ENCODE data around the gene MUC5B.

Gene MUC5B

DNA sequence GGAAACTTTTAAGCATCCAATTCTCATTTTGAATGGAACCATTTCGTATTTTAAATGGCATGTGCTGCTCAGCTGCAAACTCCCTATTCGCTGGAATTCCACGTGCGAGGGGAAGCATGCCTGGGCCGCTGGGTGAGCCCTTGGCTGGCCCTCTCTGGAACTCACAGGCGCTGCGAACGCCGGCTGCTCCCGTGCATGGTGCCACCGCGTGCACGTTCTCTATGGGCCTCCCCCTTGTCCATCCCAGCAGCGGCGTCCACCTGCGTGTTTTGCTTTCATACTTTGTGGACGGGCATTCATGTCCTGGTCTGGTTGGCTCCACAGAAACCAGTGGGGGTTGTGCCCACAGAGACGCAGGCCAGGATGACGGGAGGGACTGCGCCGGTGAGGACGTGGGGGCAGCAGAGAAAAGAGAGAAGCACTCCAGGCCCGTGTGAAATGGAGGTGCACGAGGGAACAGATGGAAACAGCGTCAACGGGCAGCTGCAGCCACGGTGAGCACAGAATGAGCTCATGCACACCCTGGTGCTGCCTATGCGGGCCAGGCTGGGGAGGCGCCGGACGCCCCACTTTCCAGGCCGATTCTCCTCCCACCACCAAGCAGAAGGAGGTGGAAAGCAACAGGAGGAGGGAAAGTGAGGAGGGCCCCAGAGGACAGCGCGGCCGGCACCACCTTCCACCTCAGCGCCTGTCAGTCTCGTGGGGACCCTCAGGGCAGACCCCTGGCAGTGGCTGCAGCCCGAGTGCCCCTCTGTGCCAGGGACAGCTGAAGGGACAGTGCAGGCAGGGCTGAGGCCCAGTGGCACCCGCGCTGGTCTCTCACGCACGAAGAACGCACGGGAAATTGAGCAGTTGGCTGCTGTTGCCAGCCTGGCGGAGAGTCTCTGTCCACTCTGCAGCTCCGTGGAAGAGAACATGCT lies 57.5 kb downstream of the MUC5B start:
- Histone ChIP-seq H3K27ac (ENCODE audit: low read length) (no peak overlapping the region), H3K4me1 (ENCODE audit: control insufficient read depth in 1 of 2, insufficient read depth in 2 of 2, low read length in 2 of 2) (peaks cover 0 to 11% of the 10 kb centered on the region in 2 donors), H3K9me3 (ENCODE audit: control insufficient read depth in 1 of 2, low read length in 2 of 2) (no peaks in the 10 kb centered on the region), H3K27me3 (ENCODE audit: low read depth, low read length) (no peaks in the 10 kb centered on the region), H3K4me3 (ENCODE audit: low read depth in 1 of 2, low read length in 2 of 2) (no peak overlapping the region), H3K36me3 (ENCODE audit: control insufficient read depth in 1 of 2, insufficient read depth in 2 of 2, low read length in 2 of 2) (peaks cover 23 to 86% of the 10 kb centered on the region in 2 donors)

DNA sequence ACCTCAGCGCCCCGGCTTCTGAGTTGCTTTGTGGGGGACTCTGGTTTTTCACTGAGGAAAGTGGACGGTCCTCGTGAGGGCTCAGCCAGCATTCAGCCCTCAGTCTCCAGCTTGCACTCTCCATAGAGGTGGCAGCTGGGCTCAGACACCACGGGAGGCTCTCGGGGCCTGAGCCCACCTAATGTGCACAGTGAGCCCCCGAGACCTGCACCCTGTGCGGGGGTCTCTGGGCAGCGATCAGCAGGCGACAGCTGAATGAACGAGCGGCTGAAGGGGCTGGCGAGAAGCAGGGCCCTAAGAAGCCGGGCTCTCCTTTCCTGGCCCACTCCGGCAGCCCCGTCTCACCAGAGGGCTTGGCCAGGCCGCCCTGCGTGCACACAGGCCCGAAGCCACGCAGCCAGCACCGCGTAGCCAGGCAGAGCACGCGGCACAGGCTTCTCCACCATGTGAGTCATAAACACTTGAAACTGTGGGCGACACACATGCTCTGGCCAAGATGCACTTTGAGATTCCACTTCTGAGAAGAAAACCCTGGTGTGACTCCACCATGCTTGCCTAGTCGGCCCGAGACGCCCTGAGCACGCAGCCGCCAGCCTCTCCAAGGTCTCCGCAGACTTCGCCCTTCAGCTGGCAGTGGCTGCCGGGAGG lies 58.6 kb downstream of the MUC5B start:
- peaks cover 0 to 5% of the 10 kb centered on the region in 2 donors for H3K4me1 ChIP-seq (ENCODE audit: control insufficient read depth in 1 of 2, insufficient read depth in 2 of 2, low read length in 2 of 2)
- no peak overlapping the region for H3K27ac ChIP-seq (ENCODE audit: low read length)
- peaks cover 29 to 86% of the 10 kb centered on the region in 2 donors for H3K36me3 ChIP-seq (ENCODE audit: control insufficient read depth in 1 of 2, insufficient read depth in 2 of 2, low read length in 2 of 2)
- H3K4me3 ChIP-seq (ENCODE audit: low read depth in 1 of 2, low read length in 2 of 2): no peak overlapping the region
- no peaks in the 10 kb centered on the region for H3K9me3 ChIP-seq (ENCODE audit: control insufficient read depth in 1 of 2, low read length in 2 of 2)
- H3K27me3 ChIP-seq (ENCODE audit: low read depth, low read length): no peaks in the 10 kb centered on the region

GRCh38 chr11:1281974-1282365 lies 59.1 kb downstream of the MUC5B start:
- H3K36me3 ChIP-seq (ENCODE audit: control insufficient read depth in 1 of 2, insufficient read depth in 2 of 2, low read length in 2 of 2): peaks cover 29 to 86% of the 10 kb centered on the region in 2 donors

DNA sequence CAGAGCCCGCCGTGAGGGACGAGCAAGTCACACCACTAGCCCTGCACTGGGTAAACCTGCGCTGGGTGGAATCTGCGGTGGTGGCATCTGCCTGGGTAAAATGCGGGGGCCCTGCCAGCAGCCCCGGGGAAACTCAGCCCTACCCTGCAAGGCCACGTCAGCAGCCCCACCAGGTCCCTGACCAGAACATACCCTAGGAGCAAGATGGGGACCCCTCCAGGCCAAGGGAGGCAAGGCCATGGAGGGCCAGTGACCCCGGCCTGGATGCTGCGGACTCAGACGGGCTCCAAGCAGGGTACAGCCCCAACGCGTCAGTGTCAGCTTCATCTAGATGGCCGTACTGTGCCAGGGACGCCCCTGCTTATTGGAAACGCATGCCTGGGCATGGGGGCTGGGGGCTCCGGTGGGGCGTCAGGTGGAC lies 60.2 kb downstream of the MUC5B start:
- no peak overlapping the region for H3K27ac ChIP-seq (ENCODE audit: low read length)
- no peak overlapping the region for H3K4me3 ChIP-seq (ENCODE audit: low read depth in 1 of 2, low read length in 2 of 2)
- H3K36me3 ChIP-seq (ENCODE audit: control insufficient read depth in 1 of 2, insufficient read depth in 2 of 2, low read length in 2 of 2): peaks cover 33 to 82% of the 10 kb centered on the region in 2 donors
- no peaks in the 10 kb centered on the region for H3K4me1 ChIP-seq (ENCODE audit: control insufficient read depth in 1 of 2, insufficient read depth in 2 of 2, low read length in 2 of 2)
- no peaks in the 10 kb centered on the region for H3K9me3 ChIP-seq (ENCODE audit: control insufficient read depth in 1 of 2, low read length in 2 of 2)
- H3K27me3 ChIP-seq (ENCODE audit: low read depth, low read length): no peaks in the 10 kb centered on the region

More at GRCh38 chr11:1281974-1282365, 59.1 kb downstream of the MUC5B start:
- H3K4me1 ChIP-seq (ENCODE audit: control insufficient read depth in 1 of 2, insufficient read depth in 2 of 2, low read length in 2 of 2): no peaks in the 10 kb centered on the region
- H3K27ac ChIP-seq (ENCODE audit: low read length): no peak overlapping the region
- H3K4me3 ChIP-seq (ENCODE audit: low read depth in 1 of 2, low read length in 2 of 2): no peak overlapping the region
- no peaks in the 10 kb centered on the region for H3K27me3 ChIP-seq (ENCODE audit: low read depth, low read length)
- H3K9me3 ChIP-seq (ENCODE audit: control insufficient read depth in 1 of 2, low read length in 2 of 2): no peaks in the 10 kb centered on the region

- Histone ChIP-seq H3K9me3 (ENCODE audit: control insufficient read depth in 1 of 2, low read length in 2 of 2) (no peaks in the 10 kb centered on the region), H3K27ac (ENCODE audit: low read length) (no peak overlapping the region), H3K36me3 (ENCODE audit: control insufficient read depth in 1 of 2, insufficient read depth in 2 of 2, low read length in 2 of 2) (peaks cover 37 to 83% of the 10 kb centered on the region in 2 donors)
Measured at GRCh38 chr11:1283906-1284305, 61.0 kb downstream of the MUC5B start.

GRCh38 chr11:1285316-1285744 lies 62.5 kb downstream of the MUC5B start:
- Histone ChIP-seq H3K4me1 (ENCODE audit: control insufficient read depth in 1 of 2, insufficient read depth in 2 of 2, low read length in 2 of 2) (no peaks in the 10 kb centered on the region), H3K27ac (ENCODE audit: low read length) (no peak overlapping the region), H3K27me3 (ENCODE audit: low read depth, low read length) (no peaks in the 10 kb centered on the region), H3K9me3 (ENCODE audit: control insufficient read depth in 1 of 2, low read length in 2 of 2) (no peaks in the 10 kb centered on the region), H3K4me3 (ENCODE audit: low read depth in 1 of 2, low read length in 2 of 2) (no peak overlapping the region), H3K36me3 (ENCODE audit: control insufficient read depth in 1 of 2, insufficient read depth in 2 of 2, low read length in 2 of 2) (peaks cover 43 to 85% of the 10 kb centered on the region in 2 donors)

More at GRCh38 chr11:1283906-1284305, 61.0 kb downstream of the MUC5B start:
- Histone ChIP-seq H3K4me1 (ENCODE audit: control insufficient read depth in 1 of 2, insufficient read depth in 2 of 2, low read length in 2 of 2) (no peaks in the 10 kb centered on the region), H3K27me3 (ENCODE audit: low read depth, low read length) (no peaks in the 10 kb centered on the region), H3K4me3 (ENCODE audit: low read depth in 1 of 2, low read length in 2 of 2) (no peak overlapping the region)

DNA sequence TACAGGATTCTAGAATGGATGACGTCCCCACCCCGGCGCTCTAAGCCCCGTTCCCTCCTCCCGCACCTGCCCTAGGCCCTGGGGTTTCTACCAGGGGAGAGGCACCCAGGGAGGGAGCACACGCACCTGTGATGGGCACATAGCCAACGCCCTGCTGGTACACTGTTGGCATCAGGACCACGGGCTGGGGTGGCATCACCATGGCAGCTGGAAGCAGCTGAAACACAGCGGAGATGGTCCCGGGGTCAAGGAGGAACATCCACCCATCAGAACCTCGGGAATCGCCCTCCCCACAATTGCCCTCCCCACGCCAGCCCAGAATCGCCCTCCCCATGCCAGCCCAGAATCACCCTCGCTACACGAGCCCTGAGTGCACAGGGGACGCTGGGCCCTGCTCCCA lies 63.0 kb downstream of the MUC5B start:
- H3K4me1 ChIP-seq (ENCODE audit: control insufficient read depth in 1 of 2, insufficient read depth in 2 of 2, low read length in 2 of 2): no peaks in the 10 kb centered on the region
- peaks cover 44 to 85% of the 10 kb centered on the region in 2 donors for H3K36me3 ChIP-seq (ENCODE audit: control insufficient read depth in 1 of 2, insufficient read depth in 2 of 2, low read length in 2 of 2)
- H3K9me3 ChIP-seq (ENCODE audit: control insufficient read depth in 1 of 2, low read length in 2 of 2): no peaks in the 10 kb centered on the region
- H3K27me3 ChIP-seq (ENCODE audit: low read depth, low read length): no peaks in the 10 kb centered on the region
- H3K27ac ChIP-seq (ENCODE audit: low read length): no peak overlapping the region
- H3K4me3 ChIP-seq (ENCODE audit: low read depth in 1 of 2, low read length in 2 of 2): no peak overlapping the region

DNA sequence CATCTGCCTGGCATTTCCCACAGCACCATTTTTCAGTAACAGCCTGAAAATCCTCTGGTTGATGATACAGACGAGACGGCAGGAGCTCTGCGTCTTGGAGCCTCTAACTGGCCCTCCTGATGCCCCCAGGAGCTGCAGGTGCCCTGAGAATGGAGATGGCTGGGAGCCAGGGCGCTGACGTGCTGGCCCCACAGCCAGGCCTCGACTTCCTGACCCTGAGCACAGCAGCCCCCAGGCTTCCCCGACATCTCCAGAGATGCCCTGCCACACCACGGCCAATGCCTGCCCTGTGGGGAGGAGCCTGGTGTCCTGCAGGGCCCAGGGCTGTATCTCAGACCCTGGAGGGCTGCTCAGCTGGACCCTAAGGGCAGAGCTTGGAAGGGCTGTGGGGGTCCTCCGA lies 65.1 kb downstream of the MUC5B start:
- Histone ChIP-seq H3K27ac (ENCODE audit: low read length) (no peak overlapping the region), H3K27me3 (ENCODE audit: low read depth, low read length) (no peaks in the 10 kb centered on the region), H3K4me1 (ENCODE audit: control insufficient read depth in 1 of 2, insufficient read depth in 2 of 2, low read length in 2 of 2) (no peaks in the 10 kb centered on the region), H3K4me3 (ENCODE audit: low read depth in 1 of 2, low read length in 2 of 2) (no peak overlapping the region), H3K9me3 (ENCODE audit: control insufficient read depth in 1 of 2, low read length in 2 of 2) (no peaks in the 10 kb centered on the region), H3K36me3 (ENCODE audit: control insufficient read depth in 1 of 2, insufficient read depth in 2 of 2, low read length in 2 of 2) (peaks cover 39 to 81% of the 10 kb centered on the region in 2 donors)

GRCh38 chr11:1288426-1289151 lies 65.7 kb downstream of the MUC5B start:
- Histone ChIP-seq H3K4me1 (ENCODE audit: control insufficient read depth in 1 of 2, insufficient read depth in 2 of 2, low read length in 2 of 2) (no peaks in the 10 kb centered on the region), H3K36me3 (ENCODE audit: control insufficient read depth in 1 of 2, insufficient read depth in 2 of 2, low read length in 2 of 2) (peaks cover 39 to 83% of the 10 kb centered on the region in 2 donors), H3K27me3 (ENCODE audit: low read depth, low read length) (no peaks in the 10 kb centered on the region), H3K9me3 (ENCODE audit: control insufficient read depth in 1 of 2, low read length in 2 of 2) (no peaks in the 10 kb centered on the region), H3K4me3 (ENCODE audit: low read depth in 1 of 2, low read length in 2 of 2) (no peak overlapping the region), H3K27ac (ENCODE audit: low read length) (no peak overlapping the region)

GRCh38 chr11:1289211-1289935 lies 66.5 kb downstream of the MUC5B start:
- Histone ChIP-seq H3K27ac (ENCODE audit: low read length) (no peak overlapping the region), H3K9me3 (ENCODE audit: control insufficient read depth in 1 of 2, low read length in 2 of 2) (no peaks in the 10 kb centered on the region), H3K36me3 (ENCODE audit: control insufficient read depth in 1 of 2, insufficient read depth in 2 of 2, low read length in 2 of 2) (peaks cover 39 to 82% of the 10 kb centered on the region in 2 donors), H3K4me3 (ENCODE audit: low read depth in 1 of 2, low read length in 2 of 2) (no peak overlapping the region), H3K27me3 (ENCODE audit: low read depth, low read length) (no peaks in the 10 kb centered on the region), H3K4me1 (ENCODE audit: control insufficient read depth in 1 of 2, insufficient read depth in 2 of 2, low read length in 2 of 2) (no peaks in the 10 kb centered on the region)

All from muscle layer of duodenum (tissue), 2 donors.